DOHH2 (cell line): Measurements from ENCODE around the gene CEP41.

Experiments
- H3F3A ChIP-seq: fragments of 200-600 bp; sonication (generic), shearing (Covaris generic); 2 replicates; pipeline ENCODE4 v1.6.0; 2016; ENCODE audit warnings: antibody characterized with exemption, mild to moderate bottlenecking; ENCODE audit not compliant: control insufficient read depth, insufficient read depth
- H3K27ac ChIP-seq: fragments of 200-600 bp; sonication (generic); 2 replicates; pipeline ENCODE4 v1.5.1; 2014; ENCODE audit warnings: low read depth, mild to moderate bottlenecking, low read length, moderate library complexity
- H3K27me3 ChIP-seq: fragments of 200-600 bp; sonication (generic); 2 replicates; pipeline ENCODE4 v1.6.1; 2014; ENCODE audit warnings: mild to moderate bottlenecking, low read length, mixed read lengths; ENCODE audit not compliant: control insufficient read depth
- H3K36me3 ChIP-seq: fragments of 200-600 bp; sonication (generic); 2 replicates; pipeline ENCODE4 v1.6.1; 2014; ENCODE audit warnings: mild to moderate bottlenecking, low read length, moderate library complexity, mixed read lengths; ENCODE audit not compliant: control insufficient read depth
- H3K4me1 ChIP-seq: fragments of 200-600 bp; sonication (generic); 2 replicates; pipeline ENCODE4 v1.6.1; 2014; ENCODE audit warnings: mild to moderate bottlenecking, low read length, mixed read lengths; ENCODE audit not compliant: control insufficient read depth
- H3K4me2 ChIP-seq: fragments of 200-600 bp; sonication (generic); 2 replicates; pipeline ENCODE4 v1.6.0; 2014; ENCODE audit warnings: mild to moderate bottlenecking, low read length, moderate library complexity
- H3K4me3 ChIP-seq: fragments of 200-600 bp; sonication (generic); 2 replicates; pipeline ENCODE4 v1.5.1; 2014; ENCODE audit warnings: mild to moderate bottlenecking, low read length, mixed read lengths
- H3K79me2 ChIP-seq: fragments of 200-600 bp; sonication (generic); 2 replicates; pipeline ENCODE4 v1.6.1; 2014; ENCODE audit warnings: mild to moderate bottlenecking, low read length, mixed read lengths; ENCODE audit not compliant: control insufficient read depth
- H3K9me2 ChIP-seq: fragments of 200-600 bp; sonication (generic); replicated peaks from 2 replicates; pipeline ENCODE4 v1.6.1; 2014; ENCODE audit warnings: mild to moderate bottlenecking, low read length, mixed read lengths; ENCODE audit not compliant: control insufficient read depth
- H3K9me3 ChIP-seq: fragments of 200-600 bp; sonication (generic); 2 replicates; pipeline ENCODE4 v1.6.1; 2014; ENCODE audit warnings: antibody characterized with exemption, low read length, mixed read lengths; ENCODE audit not compliant: control insufficient read depth, insufficient read depth
- H4K20me1 ChIP-seq: fragments of 200-600 bp; sonication (generic); 2 replicates; pipeline ENCODE4 v1.6.0; 2014; ENCODE audit warnings: low read depth, mild to moderate bottlenecking, antibody characterized with exemption, low read length, moderate library complexity; ENCODE audit not compliant: control insufficient read depth, insufficient read depth
- EZH2phosphoT487 ChIP-seq: fragments of 200-600 bp; sonication (generic); IDR thresholded peaks from 2 replicates; pipeline ENCODE4 v1.6.1; 2017; ENCODE audit warnings: borderline replicate concordance, mild to moderate bottlenecking, antibody characterized with exemption, low read length, moderate library complexity, mixed read lengths
- TF ChIP-seq, protein P1 (sequence below): fragments of 200-600 bp; sonication (generic); IDR thresholded peaks from one replicate; pipeline ENCODE4 v1.5.1; 2014; ENCODE audit warnings: antibody characterized with exemption, mild to moderate bottlenecking, low read depth, low read length; ENCODE audit not compliant: poor library complexity, severe bottlenecking

The CEP41 gene

DNA sequence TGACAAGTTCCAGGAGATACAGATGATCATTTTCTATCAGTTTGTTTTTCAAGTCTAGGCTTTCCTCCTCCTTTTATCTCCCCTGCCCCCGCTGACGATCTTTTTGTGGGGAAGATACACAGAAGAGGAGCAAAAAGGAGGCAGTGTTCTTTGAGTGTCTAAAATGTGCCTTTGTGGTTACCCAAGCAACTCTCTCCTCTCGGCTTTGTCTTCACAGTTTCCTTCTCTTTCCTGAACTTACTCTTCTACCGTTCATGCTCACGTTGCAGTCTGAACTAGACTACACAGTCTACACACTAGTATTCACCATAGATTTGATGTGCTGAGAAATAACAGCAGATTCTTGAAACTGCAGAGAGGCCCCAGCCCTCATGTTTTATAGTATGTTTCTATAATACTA lies 23.6 kb downstream of the CEP41 start:
- Histone ChIP-seq H3K4me3 (no peak overlapping the region), H3K79me2 (no peaks in the 10 kb centered on the region), H3K27ac (no peak overlapping the region), H3K9me2 (no peaks in the 10 kb centered on the region), H3K4me1 (no peaks in the 10 kb centered on the region), H4K20me1 (no peaks in the 10 kb centered on the region), H3K9me3 (no peaks in the 10 kb centered on the region), H3F3A (no peaks in the 10 kb centered on the region), H3K36me3 (peaks cover 5% of the 10 kb centered on the region), H3K27me3 (no peaks in the 10 kb centered on the region), H3K4me2 (no peak overlapping the region)
- TF ChIP-seq, protein P1, sequence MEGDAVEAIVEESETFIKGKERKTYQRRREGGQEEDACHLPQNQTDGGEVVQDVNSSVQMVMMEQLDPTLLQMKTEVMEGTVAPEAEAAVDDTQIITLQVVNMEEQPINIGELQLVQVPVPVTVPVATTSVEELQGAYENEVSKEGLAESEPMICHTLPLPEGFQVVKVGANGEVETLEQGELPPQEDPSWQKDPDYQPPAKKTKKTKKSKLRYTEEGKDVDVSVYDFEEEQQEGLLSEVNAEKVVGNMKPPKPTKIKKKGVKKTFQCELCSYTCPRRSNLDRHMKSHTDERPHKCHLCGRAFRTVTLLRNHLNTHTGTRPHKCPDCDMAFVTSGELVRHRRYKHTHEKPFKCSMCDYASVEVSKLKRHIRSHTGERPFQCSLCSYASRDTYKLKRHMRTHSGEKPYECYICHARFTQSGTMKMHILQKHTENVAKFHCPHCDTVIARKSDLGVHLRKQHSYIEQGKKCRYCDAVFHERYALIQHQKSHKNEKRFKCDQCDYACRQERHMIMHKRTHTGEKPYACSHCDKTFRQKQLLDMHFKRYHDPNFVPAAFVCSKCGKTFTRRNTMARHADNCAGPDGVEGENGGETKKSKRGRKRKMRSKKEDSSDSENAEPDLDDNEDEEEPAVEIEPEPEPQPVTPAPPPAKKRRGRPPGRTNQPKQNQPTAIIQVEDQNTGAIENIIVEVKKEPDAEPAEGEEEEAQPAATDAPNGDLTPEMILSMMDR, result no peak
- no peak for TF ChIP-seq EZH2phosphoT487

DNA sequence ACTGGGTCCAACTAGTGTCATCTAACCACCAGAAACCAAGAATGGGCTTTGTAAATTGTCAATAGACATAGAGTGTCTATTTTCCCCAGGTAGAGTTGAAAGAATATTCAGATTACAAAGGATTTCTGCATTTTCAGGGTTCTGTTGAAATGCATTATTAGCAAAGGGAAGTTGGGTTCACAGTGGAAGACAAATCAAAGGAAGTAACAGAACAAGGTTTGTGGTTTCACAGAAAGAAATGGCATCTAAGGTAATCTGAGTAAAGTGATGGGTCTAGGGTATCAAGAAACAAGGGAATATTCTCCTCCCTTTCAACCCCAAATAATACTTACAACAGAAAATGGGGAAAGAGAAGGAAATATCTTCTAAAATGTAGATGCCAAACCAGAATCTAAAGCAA lies 25.8 kb downstream of the CEP41 start:
- TF ChIP-seq, protein P1, result no peak
- TF ChIP-seq EZH2phosphoT487, result no peak
- H3K27me3 ChIP-seq, result no peaks in the 10 kb centered on the region
- H3K4me2 ChIP-seq, result no peak overlapping the region
- H3K9me2 ChIP-seq, result no peaks in the 10 kb centered on the region
- H3K9me3 ChIP-seq, result no peaks in the 10 kb centered on the region
- no peaks in the 10 kb centered on the region for H3K79me2 ChIP-seq
- H3F3A ChIP-seq, result no peaks in the 10 kb centered on the region
- H3K4me3 ChIP-seq, result no peak overlapping the region
- peaks cover 9% of the 10 kb centered on the region for H3K36me3 ChIP-seq
- no peak overlapping the region for H3K27ac ChIP-seq
- no peaks in the 10 kb centered on the region for H3K4me1 ChIP-seq
- H4K20me1 ChIP-seq, result no peaks in the 10 kb centered on the region

DNA sequence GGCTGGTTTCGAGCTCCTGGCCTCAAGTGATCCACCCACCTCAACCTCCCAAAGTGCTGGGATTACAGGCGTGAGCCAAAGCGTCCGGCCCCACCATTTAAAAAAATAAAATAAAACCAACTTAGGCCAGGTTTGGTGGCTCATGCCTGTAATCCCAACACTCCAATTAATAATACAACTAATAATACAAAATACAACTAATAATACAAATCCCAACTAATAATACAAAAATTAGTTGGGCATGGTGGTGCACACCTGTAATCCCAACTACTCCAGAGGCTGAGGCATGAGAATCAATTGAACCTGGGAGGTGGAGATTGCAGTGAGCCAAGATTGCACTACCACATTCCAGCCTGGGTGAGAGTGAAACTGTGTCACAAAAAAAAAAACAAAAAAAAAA lies 27.6 kb downstream of the CEP41 start:
- H3K4me3 ChIP-seq, result no peak overlapping the region
- TF ChIP-seq, protein P1, result no peak
- TF ChIP-seq EZH2phosphoT487, result no peak
- no peaks in the 10 kb centered on the region for H3F3A ChIP-seq

More for the DNA sequence above, 27.6 kb downstream of the CEP41 start:
- H3K27me3 ChIP-seq, result no peaks in the 10 kb centered on the region
- no peaks in the 10 kb centered on the region for H3K4me1 ChIP-seq
- peaks cover 9% of the 10 kb centered on the region for H3K36me3 ChIP-seq
- no peak overlapping the region for H3K4me2 ChIP-seq
- H4K20me1 ChIP-seq, result no peaks in the 10 kb centered on the region
- H3K79me2 ChIP-seq, result no peaks in the 10 kb centered on the region
- H3K9me3 ChIP-seq, result no peaks in the 10 kb centered on the region
- H3K9me2 ChIP-seq, result no peaks in the 10 kb centered on the region
- no peak overlapping the region for H3K27ac ChIP-seq
